ENCODE results near the gene SCGB2B2.

- TF ChIP-seq, protein P1, sequence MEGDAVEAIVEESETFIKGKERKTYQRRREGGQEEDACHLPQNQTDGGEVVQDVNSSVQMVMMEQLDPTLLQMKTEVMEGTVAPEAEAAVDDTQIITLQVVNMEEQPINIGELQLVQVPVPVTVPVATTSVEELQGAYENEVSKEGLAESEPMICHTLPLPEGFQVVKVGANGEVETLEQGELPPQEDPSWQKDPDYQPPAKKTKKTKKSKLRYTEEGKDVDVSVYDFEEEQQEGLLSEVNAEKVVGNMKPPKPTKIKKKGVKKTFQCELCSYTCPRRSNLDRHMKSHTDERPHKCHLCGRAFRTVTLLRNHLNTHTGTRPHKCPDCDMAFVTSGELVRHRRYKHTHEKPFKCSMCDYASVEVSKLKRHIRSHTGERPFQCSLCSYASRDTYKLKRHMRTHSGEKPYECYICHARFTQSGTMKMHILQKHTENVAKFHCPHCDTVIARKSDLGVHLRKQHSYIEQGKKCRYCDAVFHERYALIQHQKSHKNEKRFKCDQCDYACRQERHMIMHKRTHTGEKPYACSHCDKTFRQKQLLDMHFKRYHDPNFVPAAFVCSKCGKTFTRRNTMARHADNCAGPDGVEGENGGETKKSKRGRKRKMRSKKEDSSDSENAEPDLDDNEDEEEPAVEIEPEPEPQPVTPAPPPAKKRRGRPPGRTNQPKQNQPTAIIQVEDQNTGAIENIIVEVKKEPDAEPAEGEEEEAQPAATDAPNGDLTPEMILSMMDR (tag by site-specific recombination; IDR thresholded peaks at IDR 0.05): no peak
- TF ChIP-seq ZNF585B (tag by site-specific recombination; IDR thresholded peaks at IDR 0.05) (no peak), KLF8 (tag by site-specific recombination; IDR thresholded peaks at IDR 0.05) (no peak), ZNF677 (tag by site-specific recombination; IDR thresholded peaks at IDR 0.05) (no peak), ZBTB8A (tag by site-specific recombination; IDR thresholded peaks at IDR 0.05) (no peak)
- TF ChIP-seq, protein P2, sequence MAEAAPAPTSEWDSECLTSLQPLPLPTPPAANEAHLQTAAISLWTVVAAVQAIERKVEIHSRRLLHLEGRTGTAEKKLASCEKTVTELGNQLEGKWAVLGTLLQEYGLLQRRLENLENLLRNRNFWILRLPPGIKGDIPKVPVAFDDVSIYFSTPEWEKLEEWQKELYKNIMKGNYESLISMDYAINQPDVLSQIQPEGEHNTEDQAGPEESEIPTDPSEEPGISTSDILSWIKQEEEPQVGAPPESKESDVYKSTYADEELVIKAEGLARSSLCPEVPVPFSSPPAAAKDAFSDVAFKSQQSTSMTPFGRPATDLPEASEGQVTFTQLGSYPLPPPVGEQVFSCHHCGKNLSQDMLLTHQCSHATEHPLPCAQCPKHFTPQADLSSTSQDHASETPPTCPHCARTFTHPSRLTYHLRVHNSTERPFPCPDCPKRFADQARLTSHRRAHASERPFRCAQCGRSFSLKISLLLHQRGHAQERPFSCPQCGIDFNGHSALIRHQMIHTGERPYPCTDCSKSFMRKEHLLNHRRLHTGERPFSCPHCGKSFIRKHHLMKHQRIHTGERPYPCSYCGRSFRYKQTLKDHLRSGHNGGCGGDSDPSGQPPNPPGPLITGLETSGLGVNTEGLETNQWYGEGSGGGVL (tag by site-specific recombination; IDR thresholded peaks at IDR 0.05): no peak
Observed at GRCh38 chr19:34713262-34713637, 36.3 kb upstream of the SCGB2B2 start.

Data from HEK293 (cell line).